GM06990 (cell line): ENCODE results near the gene MBNL3.
"Not testable (repeated sequence)": the region's sequence is repeated elsewhere in the genome, so short reads cannot be mapped to it uniquely, and the experiment has no call there.

Experiments used
- DNase-seq: peaks from one replicate; pipeline ENCODE4 v3.0.0-alpha.2; 2011; ENCODE audit not compliant: insufficient read length; ENCODE audit errors: extremely low read depth
- H3K27me3 ChIP-seq: replicated peaks from 2 replicates; pipeline ENCODE4 v1.6.0; 2011; ENCODE audit warnings: low read length; ENCODE audit not compliant: control insufficient read depth, insufficient read depth
- H3K36me3 ChIP-seq: 2 replicates; pipeline ENCODE4 v1.5.1; 2011; ENCODE audit warnings: low read length; ENCODE audit not compliant: control insufficient read depth, insufficient read depth
- H3K4me3 ChIP-seq: replicated peaks from 2 replicates; pipeline ENCODE4 v1.5.1; 2011; ENCODE audit warnings: low read depth, mild to moderate bottlenecking, control low read depth, low read length
- TF ChIP-seq, protein P1 (sequence below): IDR thresholded peaks from 2 replicates; pipeline ENCODE4 v1.5.1; 2011; ENCODE audit warnings: low read length, control low read depth, mild to moderate bottlenecking, inconsistent platforms; ENCODE audit not compliant: insufficient read depth, poor library complexity, severe bottlenecking

MBNL3 gene

DNA sequence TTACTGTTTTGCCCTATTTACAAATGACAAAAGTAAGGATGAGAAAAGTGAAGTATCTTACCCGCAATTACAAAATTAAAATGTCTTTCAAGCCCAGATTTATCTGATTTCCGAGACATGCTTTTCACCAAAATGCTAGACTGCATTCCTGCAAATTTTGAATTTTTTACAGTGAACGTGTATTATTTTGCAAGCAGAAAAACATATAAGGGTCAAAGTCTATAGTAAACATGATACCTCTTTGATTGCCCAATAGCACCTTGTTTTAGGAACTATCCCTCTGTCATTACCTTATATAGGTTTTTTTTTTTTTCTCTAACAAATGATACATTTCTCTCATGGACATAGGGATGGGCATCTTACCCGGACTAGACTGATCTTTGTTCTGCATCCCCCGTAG lies 135.4 kb downstream of the MBNL3 start:
- no peaks in the 10 kb centered on the region for H3K36me3 ChIP-seq
- no peak overlapping the region for H3K4me3 ChIP-seq
- TF ChIP-seq, protein P1, sequence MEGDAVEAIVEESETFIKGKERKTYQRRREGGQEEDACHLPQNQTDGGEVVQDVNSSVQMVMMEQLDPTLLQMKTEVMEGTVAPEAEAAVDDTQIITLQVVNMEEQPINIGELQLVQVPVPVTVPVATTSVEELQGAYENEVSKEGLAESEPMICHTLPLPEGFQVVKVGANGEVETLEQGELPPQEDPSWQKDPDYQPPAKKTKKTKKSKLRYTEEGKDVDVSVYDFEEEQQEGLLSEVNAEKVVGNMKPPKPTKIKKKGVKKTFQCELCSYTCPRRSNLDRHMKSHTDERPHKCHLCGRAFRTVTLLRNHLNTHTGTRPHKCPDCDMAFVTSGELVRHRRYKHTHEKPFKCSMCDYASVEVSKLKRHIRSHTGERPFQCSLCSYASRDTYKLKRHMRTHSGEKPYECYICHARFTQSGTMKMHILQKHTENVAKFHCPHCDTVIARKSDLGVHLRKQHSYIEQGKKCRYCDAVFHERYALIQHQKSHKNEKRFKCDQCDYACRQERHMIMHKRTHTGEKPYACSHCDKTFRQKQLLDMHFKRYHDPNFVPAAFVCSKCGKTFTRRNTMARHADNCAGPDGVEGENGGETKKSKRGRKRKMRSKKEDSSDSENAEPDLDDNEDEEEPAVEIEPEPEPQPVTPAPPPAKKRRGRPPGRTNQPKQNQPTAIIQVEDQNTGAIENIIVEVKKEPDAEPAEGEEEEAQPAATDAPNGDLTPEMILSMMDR = no peak
- DNase-seq = no peak
- no peaks in the 10 kb centered on the region for H3K27me3 ChIP-seq

DNA sequence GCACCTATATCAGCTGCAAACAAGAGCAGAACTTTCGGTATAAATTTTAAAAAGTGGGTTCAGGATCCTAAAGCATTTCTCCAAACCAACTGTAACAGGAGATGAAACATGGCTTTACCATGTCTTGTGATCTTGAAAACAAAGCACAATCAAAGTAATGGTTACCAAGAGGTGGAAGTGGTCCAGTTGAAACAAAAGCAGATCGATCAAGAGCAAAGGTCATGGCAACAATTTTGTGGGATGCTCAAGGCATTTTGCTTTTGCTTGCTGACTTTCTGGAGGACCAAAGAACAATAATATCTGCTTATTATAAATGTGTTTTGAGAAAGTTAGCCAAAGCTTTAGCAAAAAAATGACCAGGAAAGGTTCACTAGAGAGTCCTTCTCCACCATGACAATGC lies 152.7 kb downstream of the MBNL3 start:
- Histone ChIP-seq H3K36me3 (no peaks in the 10 kb centered on the region), H3K4me3 (no peak overlapping the region), H3K27me3 (no peaks in the 10 kb centered on the region)
- TF ChIP-seq, protein P1 = no peak
- no peak for DNase-seq

DNA sequence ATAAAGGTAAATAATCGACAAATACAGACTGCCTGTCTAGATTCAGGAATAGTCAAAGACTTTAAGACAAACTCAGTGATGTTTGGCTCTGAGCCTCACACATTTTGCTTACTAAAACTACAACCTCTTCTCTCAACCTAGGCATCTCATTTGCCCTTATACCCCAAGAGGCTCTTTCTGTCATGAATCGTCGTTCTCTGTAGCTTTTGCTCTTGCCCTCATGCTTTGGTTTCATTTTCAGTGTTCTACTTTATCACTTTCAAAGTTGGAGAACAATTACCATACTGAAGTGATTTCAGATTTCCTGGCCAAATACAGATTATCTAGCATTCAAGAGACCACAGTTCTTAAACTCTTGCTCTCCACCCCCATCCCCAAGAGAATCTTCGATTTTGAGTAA lies 155.5 kb downstream of the MBNL3 start:
- Histone ChIP-seq H3K36me3 (no peaks in the 10 kb centered on the region), H3K27me3 (no peaks in the 10 kb centered on the region), H3K4me3 (no peak overlapping the region)
- TF ChIP-seq, protein P1 = no peak
- DNase-seq = no peak

GRCh38 chrX:132331532-132331931 lies 157.3 kb downstream of the MBNL3 start:
- Histone ChIP-seq H3K36me3 (no peaks in the 10 kb centered on the region), H3K27me3 (no peaks in the 10 kb centered on the region), H3K4me3 (no peak overlapping the region)
- no peak for DNase-seq
- TF ChIP-seq, protein P1 = no peak

DNA sequence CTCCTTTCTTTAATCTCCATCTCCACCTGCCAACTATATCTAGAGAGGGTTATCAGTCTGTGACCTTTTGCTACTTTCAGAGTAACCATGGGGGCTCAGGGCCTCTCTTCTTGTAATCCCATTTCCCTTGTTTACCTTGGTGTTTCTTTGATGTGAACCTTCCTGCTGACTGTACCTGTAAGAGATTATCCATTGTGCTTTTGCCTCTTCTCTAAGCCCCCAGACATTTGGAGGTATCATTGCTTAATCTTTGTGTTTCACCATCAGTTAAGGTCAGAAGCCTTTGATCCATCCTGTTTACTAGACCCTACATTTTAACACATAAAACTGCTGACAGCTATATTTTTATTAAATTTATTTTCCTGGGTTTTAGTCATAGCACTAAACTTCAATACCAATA lies 157.8 kb downstream of the MBNL3 start:
- H3K27me3 ChIP-seq = no peaks in the 10 kb centered on the region
- TF ChIP-seq, protein P1 = no peak
- no peaks in the 10 kb centered on the region for H3K36me3 ChIP-seq
- no peak for DNase-seq
- no peak overlapping the region for H3K4me3 ChIP-seq

GRCh38 chrX:132330156-132330729 lies 158.6 kb downstream of the MBNL3 start:
- Histone ChIP-seq H3K4me3 (no peak overlapping the region), H3K36me3 (no peaks in the 10 kb centered on the region), H3K27me3 (no peaks in the 10 kb centered on the region)
- DNase-seq = no peak
- TF ChIP-seq, protein P1 = no peak

DNA sequence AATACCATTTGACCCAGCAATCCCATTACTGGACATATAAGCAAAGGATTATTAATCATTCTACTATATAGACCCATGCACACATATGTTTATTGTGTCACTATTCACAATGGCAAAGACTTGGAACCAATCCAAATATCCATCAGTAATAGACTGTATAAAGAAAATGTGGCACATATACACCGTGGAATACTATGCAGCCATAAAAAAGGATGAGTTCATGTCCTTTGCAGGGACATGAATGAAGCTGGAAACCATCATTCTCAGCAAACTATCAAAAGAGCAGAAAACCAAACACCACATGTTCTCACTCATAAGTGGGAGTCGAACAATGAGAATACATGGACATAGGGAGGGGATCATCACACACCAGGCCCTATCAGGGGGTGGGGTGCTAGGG lies 161.9 kb downstream of the MBNL3 start:
- H3K27me3 ChIP-seq, H3K4me3 ChIP-seq, DNase-seq, H3K36me3 ChIP-seq: not testable (repeated sequence)
